IMR-90 (cell line): Measurements from ENCODE around the gene ERN1. TPM values are rescaled to one million over a fixed set of nuclear protein-coding genes. Genes with fewer than 3 reads are reported as not detected.

ENCODE experiments used
- ATAC-seq: fragments of 200-7000 bp; cut with Tn5 transposase; 2 replicates; pipeline ENCODE4 v1.9.1; 2020; ENCODE audit warnings: low read depth, mild to moderate bottlenecking, moderate library complexity
- BruUV-seq: library from RNA; stranded (reverse); fragments of 400-500 nt; replicated peaks from 2 replicates; lab custom pipeline; 2021; lab: Mats Ljungman, UMichigan
- CTCF ChIA-PET: fragments of 300-600 bp; formaldehyde crosslinking; extraction: SDS; loops from one replicate; lab custom pipeline; 2021; ENCODE audit warnings: antibody characterized with exemption; lab: Yijun Ruan, JAX
- POLR2A ChIA-PET: fragments of 300-600 bp; sonication (Branson Sonifier 250); formaldehyde crosslinking; loops from one replicate; lab custom pipeline; 2022; ENCODE audit warnings: antibody characterized with exemption; ENCODE audit not compliant: unreplicated experiment; lab: Charles Lee
- DNase-seq: peaks from one replicate; pipeline ENCODE4 v3.0.0; 2013
- H2AFZ ChIP-seq: replicated peaks from 2 replicates; pipeline ENCODE3; 2013; ENCODE audit warnings: low read length, mild to moderate bottlenecking; ENCODE audit not compliant: poor library complexity
- H2AK5ac ChIP-seq: 2 replicates; pipeline ENCODE4 v1.6.1; 2013; ENCODE audit warnings: low read depth, low read length, inconsistent platforms
- H2AK9ac ChIP-seq: replicated peaks from 2 replicates; pipeline ENCODE3; 2013; ENCODE audit warnings: mild to moderate bottlenecking, low read depth, low read length, moderate library complexity; ENCODE audit not compliant: poor library complexity
- H2BK120ac ChIP-seq: 2 replicates; pipeline ENCODE4 v1.6.1; 2013; ENCODE audit warnings: low read depth, low read length, inconsistent platforms
- H2BK15ac ChIP-seq: 3 replicates; pipeline ENCODE4 v1.6.1; 2013; ENCODE audit warnings: low read depth, low read length, inconsistent platforms
- H2BK20ac ChIP-seq: 2 replicates; pipeline ENCODE4 v1.6.1; 2013; ENCODE audit warnings: low read depth, mild to moderate bottlenecking, inconsistent platforms, low read length, moderate library complexity
- H2BK5ac ChIP-seq: 2 replicates; pipeline ENCODE4 v1.6.1; 2013; ENCODE audit warnings: mild to moderate bottlenecking, low read depth, low read length, inconsistent platforms; ENCODE audit not compliant: poor library complexity, severe bottlenecking
- H3K14ac ChIP-seq: replicated peaks from 2 replicates; pipeline ENCODE4 v1.6.1; 2013; ENCODE audit warnings: low read depth, low read length, inconsistent platforms
- H3K18ac ChIP-seq: 2 replicates; pipeline ENCODE4 v1.6.1; 2013; ENCODE audit warnings: low read depth, low read length, control low read depth
- H3K23ac ChIP-seq: 2 replicates; pipeline ENCODE4 v1.6.1; 2013; ENCODE audit warnings: low read depth, low read length, inconsistent platforms
- H3K27ac ChIP-seq: 2 replicates; pipeline ENCODE4 v1.5.1; 2013; ENCODE audit warnings: mild to moderate bottlenecking, control low read depth, low read length; ENCODE audit not compliant: insufficient read depth
- H3K27me3 ChIP-seq: 2 replicates; pipeline ENCODE4 v1.6.1; 2013; ENCODE audit warnings: low read length; ENCODE audit not compliant: control insufficient read depth, insufficient read depth
- H3K36me3 ChIP-seq: 2 replicates; pipeline ENCODE4 v1.6.1; 2013; ENCODE audit warnings: low read length, mixed read lengths; ENCODE audit not compliant: control insufficient read depth, insufficient read depth
- H3K4ac ChIP-seq: 2 replicates; pipeline ENCODE4 v1.6.1; 2013; ENCODE audit warnings: low read depth, low read length, inconsistent platforms
- H3K4me1 ChIP-seq: 2 replicates; pipeline ENCODE4 v1.6.1; 2013; ENCODE audit warnings: low read length, mixed read lengths; ENCODE audit not compliant: control insufficient read depth, insufficient read depth
- H3K4me2 ChIP-seq: 2 replicates; pipeline ENCODE4 v1.6.1; 2013; ENCODE audit warnings: low read depth, mild to moderate bottlenecking, control low read depth, low read length, moderate library complexity
- H3K4me3 ChIP-seq: 2 replicates; pipeline ENCODE4 v1.5.1; 2013; ENCODE audit warnings: low read depth, mild to moderate bottlenecking, control low read depth, low read length, moderate library complexity; ENCODE audit not compliant: insufficient read depth
- H3K56ac ChIP-seq: 2 replicates; pipeline ENCODE4 v1.6.1; 2013; ENCODE audit warnings: low read length, inconsistent platforms; ENCODE audit not compliant: insufficient read depth; ENCODE audit errors: extremely low read depth
- H3K79me1 ChIP-seq, 2 experiments: 2 replicates each; pipeline ENCODE4 v1.6.1; 2013; ENCODE audit warnings: low read length in 2 of 2, inconsistent platforms in 1 of 2, low read depth in 1 of 2
- H3K9ac ChIP-seq: 2 replicates; pipeline ENCODE4 v1.6.1; 2013; ENCODE audit warnings: low read depth, low read length, control low read depth
- H3K9me1 ChIP-seq: 2 replicates; pipeline ENCODE4 v1.6.1; 2013; ENCODE audit warnings: low read length, inconsistent platforms; ENCODE audit not compliant: insufficient read depth
- H3K9me3 ChIP-seq: 2 replicates; pipeline ENCODE4 v1.6.1; 2013; ENCODE audit warnings: low read length; ENCODE audit not compliant: control insufficient read depth, insufficient read depth
- H4K20me1 ChIP-seq: 2 replicates; pipeline ENCODE4 v1.6.1; 2013; ENCODE audit warnings: low read length, inconsistent platforms; ENCODE audit not compliant: insufficient read depth
- H4K5ac ChIP-seq: 2 replicates; pipeline ENCODE4 v1.6.1; 2013; ENCODE audit warnings: mild to moderate bottlenecking, low read depth, low read length, control low read depth
- H4K8ac ChIP-seq, 2 experiments: 2 replicates each; pipeline ENCODE4 v1.6.1; 2013; ENCODE audit warnings: low read depth in 2 of 2, low read length in 2 of 2, control low read depth in 1 of 2, inconsistent platforms in 1 of 2
- H4K91ac ChIP-seq: 2 replicates; pipeline ENCODE4 v1.6.1; 2013; ENCODE audit warnings: low read depth, low read length, inconsistent platforms; ENCODE audit not compliant: insufficient read depth
- BHLHE40 ChIP-seq: fragments of 150-350 bp; IDR thresholded peaks from 2 replicates; pipeline ENCODE4 v1.6.1; 2016; ENCODE audit warnings: mild to moderate bottlenecking, low read depth, low read length
- CEBPB ChIP-seq: IDR thresholded peaks from 2 replicates; pipeline ENCODE4 v1.6.1; 2012; ENCODE audit warnings: low read depth, low read length, improper control_type of control experiment
- CHD1 ChIP-seq: IDR thresholded peaks from 2 replicates; pipeline ENCODE4 v1.6.1; 2012; ENCODE audit warnings: low read depth, low read length, improper control_type of control experiment
- CTCF ChIP-seq: conservative IDR thresholded peaks from 2 replicates; pipeline ENCODE4 v1.5.1; 2012; ENCODE audit warnings: mild to moderate bottlenecking, low read depth, low read length, improper control_type of control experiment
- ELK1 ChIP-seq: fragments of 150-350 bp; IDR thresholded peaks from 2 replicates; pipeline ENCODE4 v1.6.1; 2016; ENCODE audit warnings: low read depth, mild to moderate bottlenecking, low read length, moderate library complexity, borderline replicate concordance
- MAZ ChIP-seq: IDR thresholded peaks from 2 replicates; pipeline ENCODE4 v1.6.1; 2012; ENCODE audit warnings: low read depth, mild to moderate bottlenecking, low read length, improper control_type of control experiment, moderate library complexity, borderline replicate concordance
- MXI1 ChIP-seq: IDR thresholded peaks from 2 replicates; pipeline ENCODE4 v1.6.1; 2012; ENCODE audit warnings: low read depth, mild to moderate bottlenecking, low read length, moderate library complexity, borderline replicate concordance
- NFE2L2 ChIP-seq: fragments of 150-350 bp; IDR thresholded peaks from 2 replicates; pipeline ENCODE4 v1.6.1; 2016; ENCODE audit warnings: low read depth, mild to moderate bottlenecking, low read length
- POLR2A ChIP-seq: IDR thresholded peaks from 2 replicates; pipeline ENCODE4 v1.6.1; 2012; ENCODE audit warnings: mild to moderate bottlenecking, low read depth, low read length
- RAD21 ChIP-seq: IDR thresholded peaks from 2 replicates; pipeline ENCODE4 v1.6.1; 2012; ENCODE audit warnings: low read length, improper control_type of control experiment
- RFX5 ChIP-seq: IDR thresholded peaks from 2 replicates; pipeline ENCODE4 v1.8.0; 2012; ENCODE audit warnings: low read depth, mild to moderate bottlenecking, low read length, moderate library complexity
- USF2 ChIP-seq: fragments of 150-350 bp; IDR thresholded peaks from 2 replicates; pipeline ENCODE4 v1.6.1; 2017; ENCODE audit warnings: mild to moderate bottlenecking, antibody characterized with exemption, low read length, low read depth
- WGBS, 2 experiments: methylation state at CpG; one replicate each; pipeline versions ENCODE4 v1.1.5 to v1.1.7; 2013; ENCODE audit warnings: missing lambda C conversion rate in 2 of 2; ENCODE audit not compliant: insufficient read length in 1 of 2; ENCODE audit errors: extremely low coverage in 2 of 2; 5-methylcytosine and 5-hydroxymethylcytosine counted together
- dilution Hi-C: fragments of 300-500 bp; cut with HindIII; formaldehyde crosslinking; loops from one replicate; pipeline ENCODE4 v1.14.3; 2018; ENCODE audit warnings: low sequenced_read_pairs; ENCODE audit not compliant: unreplicated experiment
- in situ Hi-C: fragments of 300-500 bp; cut with MboI; formaldehyde crosslinking; loops from 3 replicates; pipeline ENCODE4 v1.14.3; 2019; ENCODE audit warnings: low sequenced_read_pairs, inconsistent platforms, mixed read lengths
- intact Hi-C: fragments of 100-400 bp; cut with micrococcal nuclease; formaldehyde crosslinking; loops from 2 replicates; pipeline ENCODE4 v1.10.0; 2022
- polyA plus RNA-seq, 3 experiments: library from polyadenylated mRNA; depleted of rRNA; stranded (reverse); fragments of >200 nt; gene quantifications; 2 replicates each; pipeline ENCODE4 v1.2.3, GENCODE V29; 2012; ENCODE audit warnings: low replicate concordance in 1 of 3
- total RNA-seq: library from RNA; depleted of rRNA; stranded (reverse); fragments of >200 nt; gene quantifications from 2 replicates; pipeline ENCODE4 v1.2.3, GENCODE V29; 2012

The ERN1 gene
- total and polyA plus RNA-seq, 2 of the 4 experiments (the other 2 are of a cell fraction) = 2.7 to 4.1 TPM

GRCh38 chr17:64053101-64053500, 76.8 kb downstream of the ERN1 start:
- H2BK5ac ChIP-seq = no peak overlapping the region
- H3K27me3 ChIP-seq = no peaks in the 10 kb centered on the region

More at GRCh38 chr17:64053101-64053500, 76.8 kb downstream of the ERN1 start:
- intact Hi-C loops = no loop called here
- H3K79me1 ChIP-seq = no peaks in the 10 kb centered on the region
- no peak overlapping the region for H3K14ac ChIP-seq
- dilution Hi-C loops = no loop called here
- ChIA-PET CTCF (no interaction called here), POLR2A (interaction anchor here (0.7 kb wide), 1 partner anchor 51 kb away, joined by 9 read pairs; no protein-coding TSS in a partner anchor)
- no peak overlapping the region for H3K23ac ChIP-seq
- H2AFZ ChIP-seq = no peak overlapping the region
- no peak overlapping the region for H4K91ac ChIP-seq
- TF ChIP-seq NFE2L2 (no peak), CTCF (no peak), CEBPB (no peak), MXI1 (no peak), POLR2A (no peak), BHLHE40 (no peak), RFX5 (no peak), CHD1 (no peak), ELK1 (no peak), MAZ (no peak), USF2 (no peak), RAD21 (no peak)
- no peak overlapping the region for H3K9ac ChIP-seq
- no peaks in the 10 kb centered on the region for H4K20me1 ChIP-seq
- peaks cover 47% of the 10 kb centered on the region for H3K36me3 ChIP-seq
- no peak overlapping the region for H3K4me3 ChIP-seq
- no peak overlapping the region for H2BK120ac ChIP-seq
- no peak overlapping the region for H2BK20ac ChIP-seq
- no peak overlapping the region for H3K27ac ChIP-seq
- H3K4me2 ChIP-seq = no peak overlapping the region
- H3K9me1 ChIP-seq = 0 out of 2 replicates have a peak, but pooled peaks cover under 1% of the 10 kb centered on the region
- H2BK15ac ChIP-seq = no peak overlapping the region
- no peaks in the 10 kb centered on the region for H3K4me1 ChIP-seq
- in situ Hi-C loops = no loop called here
- no peak overlapping the region for H3K56ac ChIP-seq
- no peak for DNase-seq
- 60% methylated on average over 1 of the region's 10 CpGs; no CpG with 5 or more reads in 1 of the 2 experiments for WGBS, 2 experiments
- H4K5ac ChIP-seq = no peak overlapping the region
- H3K4ac ChIP-seq = no peak overlapping the region
- BruUV-seq = no TSS peak
- no peak for ATAC-seq
- H2AK5ac ChIP-seq = no peak overlapping the region
- H2AK9ac ChIP-seq = no peak overlapping the region
- no peak overlapping the region for H3K18ac ChIP-seq
- no peak overlapping the region for H4K8ac ChIP-seq
- no peaks in the 10 kb centered on the region for H3K9me3 ChIP-seq
